NCI-H774 (cell line): ENCODE results near the gene FAHD1.
"Not testable (repeated sequence)": the region's sequence is repeated elsewhere in the genome, so short reads cannot be mapped to it uniquely, and the experiment has no call there.

ENCODE experiments used
- DNase-seq: peaks from one replicate; lab custom pipeline; 2025; lab: John Stamatoyannopoulos, UW

Gene FAHD1

GRCh38 chr16:1789643-1790045 lies 37.4 kb upstream of the FAHD1 start:
- no peak for DNase-seq

GRCh38 chr16:1790261-1790610 lies 36.8 kb upstream of the FAHD1 start:
- no peak for DNase-seq

- DNase-seq: no peak
Observed at GRCh38 chr16:1790611-1791255, 36.3 kb upstream of the FAHD1 start.

GRCh38 chr16:1791256-1791942 lies 35.6 kb upstream of the FAHD1 start:
- no peak for DNase-seq

- no peak for DNase-seq
Observed at GRCh38 chr16:1791943-1792812, 34.8 kb upstream of the FAHD1 start.

GRCh38 chr16:1792836-1793577 lies 34.0 kb upstream of the FAHD1 start:
- DNase-seq: no peak

- DNase-seq: no peak
Observed at GRCh38 chr16:1793578-1794220, 33.3 kb upstream of the FAHD1 start, which contains the start of gene IGFALS. Gene IGFALS, minus strand, starts transcription at chr16:1793705. Its CDS starts 53 bp downstream, at chr16:1793652.

- DNase-seq: no peak
Observed at GRCh38 chr16:1794221-1794871, 32.7 kb upstream of the FAHD1 start.

GRCh38 chr16:1794908-1795666 lies 31.9 kb upstream of the FAHD1 start:
- no peak for DNase-seq

- DNase-seq: not testable (repeated sequence)
Observed at GRCh38 chr16:1799263-1799662, 27.7 kb upstream of the FAHD1 start.

- no peak for DNase-seq
Observed at GRCh38 chr16:1800701-1801100, 26.3 kb upstream of the FAHD1 start.

- no peak for DNase-seq
Observed at GRCh38 chr16:1807626-1808025, 19.4 kb upstream of the FAHD1 start.

- no peak for DNase-seq
Observed at GRCh38 chr16:1808691-1809090, 18.3 kb upstream of the FAHD1 start.

- no peak for DNase-seq
Observed at GRCh38 chr16:1809281-1809801, 17.7 kb upstream of the FAHD1 start.

GRCh38 chr16:1810106-1810505 lies 16.9 kb upstream of the FAHD1 start:
- no peak for DNase-seq

GRCh38 chr16:1810536-1810935 lies 16.5 kb upstream of the FAHD1 start:
- DNase-seq: no peak

- DNase-seq: no peak
Observed at GRCh38 chr16:1812732-1813163, 14.3 kb upstream of the FAHD1 start.

- no peak for DNase-seq
Observed at GRCh38 chr16:1815461-1815860, 11.5 kb upstream of the FAHD1 start.

- no peak for DNase-seq
Observed at GRCh38 chr16:1816396-1817275, 10.4 kb upstream of the FAHD1 start.
